GM13976 (cell line): ENCODE data around the gene TACC2.

Experiments used
- DNase-seq: peaks from one replicate; pipeline ENCODE4 v3.0.0; 2012; ENCODE audit warnings: low spot score
- CTCF ChIP-seq: IDR thresholded peaks from 2 replicates; pipeline ENCODE4 v1.5.1; 2012; ENCODE audit warnings: borderline replicate concordance, mild to moderate bottlenecking; ENCODE audit not compliant: insufficient read depth; ENCODE audit errors: extremely low read depth, missing control alignments, control extremely low read depth
- in situ Hi-C: fragments of 300-500 bp; cut with MboI; formaldehyde crosslinking; loops from one replicate; pipeline ENCODE4 v1.12.0; 2022; ENCODE audit warnings: low sequenced_read_pairs, mixed read lengths, inconsistent platforms; ENCODE audit not compliant: unreplicated experiment

Gene TACC2

DNA sequence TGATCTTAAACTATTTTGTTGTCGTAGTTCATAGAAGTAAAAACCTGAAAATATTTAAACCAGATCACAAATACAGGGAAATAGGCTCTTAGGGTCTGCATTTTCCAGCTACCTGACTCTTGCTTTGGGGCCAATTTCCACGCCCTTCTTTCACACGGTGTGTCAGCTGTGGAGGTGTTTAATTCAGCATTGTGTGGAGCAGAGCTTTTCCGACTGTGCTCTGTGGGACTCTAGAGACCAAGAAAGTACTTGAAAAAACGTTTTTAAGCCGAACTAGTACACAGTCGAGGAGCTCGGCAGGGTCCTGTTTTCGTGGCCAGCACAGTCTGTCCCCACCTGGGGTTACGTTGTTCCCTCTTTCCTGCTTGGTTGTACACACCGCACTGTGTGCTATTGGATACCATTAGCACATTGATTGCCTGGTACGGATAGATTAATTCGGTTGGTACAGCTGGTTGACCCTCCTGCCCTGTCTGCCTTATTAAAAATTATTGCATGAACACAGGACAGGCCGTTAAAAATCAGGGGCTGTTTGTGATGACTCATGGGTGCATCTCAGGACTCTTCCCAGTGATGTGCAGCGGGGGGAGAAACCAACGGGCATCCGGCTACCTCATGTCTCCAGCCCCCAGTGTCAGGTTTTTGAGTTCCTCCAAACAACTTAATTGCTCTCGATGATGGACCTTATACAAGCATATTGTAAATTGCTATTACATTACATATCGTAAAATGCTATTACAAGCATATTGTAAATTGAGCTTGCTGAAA lies 201.4 kb downstream of the TACC2 start:
- DNase-seq = no peak
- TF ChIP-seq CTCF = no peak
- in situ Hi-C loops = no loop called here

DNA sequence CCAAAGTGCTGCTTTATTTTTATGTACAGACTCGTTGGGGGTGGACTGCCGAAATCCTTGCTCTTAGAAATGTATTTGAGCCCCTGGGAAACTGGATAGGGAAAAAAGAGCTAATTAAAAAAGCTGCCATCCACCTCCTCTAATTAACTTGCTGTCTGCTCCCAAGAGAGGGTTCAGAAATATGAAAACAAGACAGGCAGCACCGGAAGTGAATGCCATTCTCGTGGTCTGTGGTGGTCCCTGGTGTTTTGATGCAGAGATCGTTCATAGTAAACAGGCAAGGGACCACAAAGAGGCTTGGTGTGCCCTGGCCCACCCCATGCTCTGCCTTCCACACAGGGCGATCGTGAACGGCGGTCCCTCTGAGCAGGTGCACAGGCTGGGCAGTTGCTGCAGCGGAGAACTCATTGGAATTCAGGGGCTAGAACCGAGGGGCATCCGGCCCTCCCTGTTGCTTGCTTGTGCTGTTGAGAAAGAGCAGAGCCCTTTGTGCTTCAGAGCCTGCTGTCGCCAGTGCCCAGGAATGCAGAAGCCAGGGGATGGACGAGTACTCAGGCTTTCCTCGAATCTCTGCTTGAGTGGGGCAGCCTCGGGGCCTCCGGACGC lies 203.1 kb downstream of the TACC2 start:
- in situ Hi-C loops = no loop called here
- no peak for TF ChIP-seq CTCF
- DNase-seq = no peak

DNA sequence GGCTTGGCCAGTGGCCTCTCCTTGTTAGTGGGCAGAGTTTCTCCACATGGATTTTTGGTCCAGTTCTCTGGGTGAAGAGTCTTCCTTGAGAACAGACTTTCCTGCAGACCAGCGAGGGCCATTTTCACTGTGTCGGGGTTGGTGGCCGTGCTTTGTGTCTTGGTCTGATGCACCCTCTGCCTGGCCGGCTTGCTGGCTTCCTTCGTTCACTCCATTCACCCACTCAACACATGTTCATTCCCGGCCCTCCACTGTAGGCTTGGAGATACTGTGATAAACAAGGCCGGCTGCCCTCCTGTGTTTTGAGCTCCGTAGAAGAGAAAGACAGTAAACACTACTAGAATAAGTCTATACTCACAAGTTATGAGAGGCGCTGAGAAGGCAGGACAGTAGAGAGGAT lies 205.3 kb downstream of the TACC2 start:
- in situ Hi-C loops = no loop called here
- TF ChIP-seq CTCF = no peak
- no peak for DNase-seq

DNA sequence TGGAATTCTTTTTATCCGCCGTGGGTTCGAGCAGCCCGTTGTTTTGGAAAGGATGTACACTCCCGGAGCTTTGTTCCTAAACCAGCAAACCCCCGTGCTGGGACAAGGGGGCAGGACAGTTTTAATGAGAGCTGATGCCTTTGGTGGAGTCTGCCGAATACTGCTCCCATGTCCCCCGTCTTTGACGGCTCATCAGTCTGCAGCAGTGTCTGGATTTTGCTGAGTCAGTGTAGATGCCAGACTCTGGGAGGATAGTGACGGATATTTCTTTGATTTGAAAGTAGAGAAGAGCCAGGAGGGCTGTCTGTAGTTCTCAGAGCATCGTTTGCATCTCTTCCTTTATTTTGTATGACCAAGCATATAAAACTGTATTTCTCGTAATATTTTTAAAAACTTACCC lies 207.3 kb downstream of the TACC2 start:
- in situ Hi-C loops = no loop called here
- DNase-seq = no peak
- TF ChIP-seq CTCF = no peak

DNA sequence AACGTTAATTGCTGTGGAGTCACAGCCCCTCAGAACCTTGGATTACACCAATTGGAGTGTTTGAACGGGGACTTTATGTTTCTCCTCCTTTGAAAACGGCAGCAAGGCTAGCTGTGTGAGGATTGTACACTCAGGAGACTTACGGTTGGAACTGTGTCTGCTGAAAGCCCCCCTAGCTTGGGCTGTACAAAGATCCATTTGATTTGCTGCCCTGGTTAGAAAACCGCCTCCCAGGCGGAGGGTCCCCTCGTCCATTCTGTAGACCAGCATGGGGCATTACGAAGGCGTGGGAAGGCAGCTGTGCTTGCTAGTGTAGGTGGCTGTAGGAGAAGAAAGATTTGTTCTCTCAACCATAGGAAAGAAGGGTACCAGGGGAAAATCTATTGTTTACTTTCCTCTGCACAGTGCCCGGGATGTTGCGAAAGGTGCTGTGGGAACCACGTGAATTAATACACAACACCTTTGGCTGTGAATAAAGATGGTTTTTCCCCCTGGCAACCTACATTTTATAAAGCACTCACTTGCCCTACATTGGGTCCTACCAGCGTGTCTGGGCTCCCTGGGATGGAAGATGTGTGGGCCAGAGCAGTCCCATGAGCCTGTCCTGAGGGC lies 208.8 kb downstream of the TACC2 start:
- in situ Hi-C loops = no loop called here
- TF ChIP-seq CTCF = no peak
- no peak for DNase-seq

DNA sequence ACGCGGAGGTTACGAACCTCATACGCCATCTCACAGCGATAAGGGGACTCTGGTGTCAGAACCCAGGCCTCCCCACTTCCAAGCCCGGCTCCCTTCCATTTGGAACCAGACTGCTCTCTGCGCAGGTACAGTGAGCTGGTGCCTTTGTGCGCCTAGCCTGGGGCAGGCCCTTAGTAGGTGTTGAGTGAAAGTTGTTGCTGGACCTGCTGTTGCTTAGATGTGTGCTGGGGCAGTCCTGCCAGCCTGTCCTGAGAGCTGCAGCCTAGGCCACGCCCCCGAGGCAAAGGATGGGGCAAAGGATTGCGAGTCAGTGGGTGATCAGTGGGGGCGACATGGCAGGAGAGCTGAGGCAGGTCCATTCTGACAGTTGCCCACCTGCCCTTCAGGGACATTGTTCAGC lies 209.7 kb downstream of the TACC2 start:
- DNase-seq = no peak
- TF ChIP-seq CTCF = no peak
- in situ Hi-C loops = no loop called here
